Measurements from ENCODE around the gene ACSL1.

The ACSL1 gene, protein sequence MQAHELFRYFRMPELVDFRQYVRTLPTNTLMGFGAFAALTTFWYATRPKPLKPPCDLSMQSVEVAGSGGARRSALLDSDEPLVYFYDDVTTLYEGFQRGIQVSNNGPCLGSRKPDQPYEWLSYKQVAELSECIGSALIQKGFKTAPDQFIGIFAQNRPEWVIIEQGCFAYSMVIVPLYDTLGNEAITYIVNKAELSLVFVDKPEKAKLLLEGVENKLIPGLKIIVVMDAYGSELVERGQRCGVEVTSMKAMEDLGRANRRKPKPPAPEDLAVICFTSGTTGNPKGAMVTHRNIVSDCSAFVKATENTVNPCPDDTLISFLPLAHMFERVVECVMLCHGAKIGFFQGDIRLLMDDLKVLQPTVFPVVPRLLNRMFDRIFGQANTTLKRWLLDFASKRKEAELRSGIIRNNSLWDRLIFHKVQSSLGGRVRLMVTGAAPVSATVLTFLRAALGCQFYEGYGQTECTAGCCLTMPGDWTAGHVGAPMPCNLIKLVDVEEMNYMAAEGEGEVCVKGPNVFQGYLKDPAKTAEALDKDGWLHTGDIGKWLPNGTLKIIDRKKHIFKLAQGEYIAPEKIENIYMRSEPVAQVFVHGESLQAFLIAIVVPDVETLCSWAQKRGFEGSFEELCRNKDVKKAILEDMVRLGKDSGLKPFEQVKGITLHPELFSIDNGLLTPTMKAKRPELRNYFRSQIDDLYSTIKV

DNA sequence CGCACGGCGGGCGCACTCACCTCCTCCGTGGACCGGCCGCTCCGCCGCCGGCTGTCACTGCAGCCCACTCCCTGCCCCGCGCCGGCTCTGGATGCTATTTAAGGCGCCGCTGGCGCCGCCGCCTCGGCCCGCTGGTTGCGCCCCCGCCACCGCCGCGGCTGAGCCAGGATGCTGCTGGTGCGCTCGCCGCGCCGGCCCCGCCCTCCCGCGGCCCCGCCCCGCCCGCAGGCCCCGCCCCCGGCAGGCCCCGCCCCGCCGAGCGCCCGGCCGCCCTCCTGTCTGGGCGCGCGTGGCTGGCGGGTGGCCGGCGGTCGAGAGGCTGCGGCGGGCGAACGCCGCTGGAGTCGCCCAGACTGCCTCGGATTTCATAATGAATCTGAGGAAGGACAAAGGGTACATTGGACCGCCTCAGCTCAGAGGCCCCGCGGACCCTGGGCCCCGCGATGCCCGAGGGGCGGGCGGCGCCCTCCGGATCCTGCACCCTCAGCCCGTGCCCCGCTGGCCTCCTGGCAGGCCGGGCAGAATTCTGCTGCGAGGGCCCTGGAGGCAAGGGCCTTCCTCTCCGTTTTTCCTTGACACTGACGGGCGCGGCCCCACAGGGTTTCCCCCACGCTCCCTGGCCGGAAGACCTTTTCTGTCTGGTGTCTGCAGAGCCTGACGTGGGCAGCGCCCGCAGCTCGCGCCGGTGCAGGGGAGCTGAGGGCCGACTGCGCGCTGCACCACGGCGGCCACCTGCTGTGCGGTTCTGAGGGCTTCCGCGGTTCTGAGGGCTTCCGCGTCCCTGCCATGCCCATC, at the start of gene ACSL1:
Gene ACSL1, minus strand, starts transcription at position 73 of the 795 bp plus-strand sequence. CDS start 22,454 bp downstream, outside the sequence.
- DNase-seq: peak; percentile 91

DNA sequence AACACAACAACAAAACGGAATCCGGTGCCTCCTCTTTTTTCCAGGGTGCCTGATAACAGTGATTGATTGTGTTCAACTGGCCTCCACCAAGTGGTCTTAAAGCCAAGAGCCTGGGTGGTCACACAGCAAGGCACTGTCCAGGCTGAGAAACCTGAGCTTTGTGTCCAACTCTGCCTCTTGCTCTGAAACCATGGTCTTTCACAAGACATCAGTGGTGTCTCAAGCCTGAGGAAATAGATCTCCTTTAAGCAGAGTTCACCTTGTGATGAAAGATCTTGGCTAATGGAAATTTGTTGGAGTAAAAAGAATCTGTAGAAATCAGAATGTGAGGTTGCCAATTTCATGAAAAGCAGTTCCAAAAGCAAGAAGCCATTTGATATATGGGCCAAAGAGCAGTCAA, 47.3 kb upstream of the ACSL1 start:
- peak; percentile 53 for DNase-seq

DNA sequence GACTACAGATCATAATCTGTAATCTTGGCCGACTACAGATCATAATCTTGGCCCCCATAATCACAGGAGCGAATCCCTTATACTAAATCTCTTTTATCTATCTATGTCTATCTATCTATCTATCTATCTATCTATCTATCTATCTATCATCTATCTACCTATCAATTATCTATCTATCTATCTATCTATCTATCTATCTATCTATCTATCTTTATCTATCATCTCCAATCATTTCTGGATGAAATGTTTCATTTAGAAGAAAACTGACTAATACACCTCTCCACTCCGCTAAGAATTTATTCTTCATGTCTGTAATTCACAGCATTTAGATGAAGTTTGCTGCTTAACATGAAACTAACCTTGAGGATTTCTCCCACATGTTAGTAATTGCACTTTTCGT, 45.0 kb upstream of the ACSL1 start:
- DNase-seq: no peak

DNA sequence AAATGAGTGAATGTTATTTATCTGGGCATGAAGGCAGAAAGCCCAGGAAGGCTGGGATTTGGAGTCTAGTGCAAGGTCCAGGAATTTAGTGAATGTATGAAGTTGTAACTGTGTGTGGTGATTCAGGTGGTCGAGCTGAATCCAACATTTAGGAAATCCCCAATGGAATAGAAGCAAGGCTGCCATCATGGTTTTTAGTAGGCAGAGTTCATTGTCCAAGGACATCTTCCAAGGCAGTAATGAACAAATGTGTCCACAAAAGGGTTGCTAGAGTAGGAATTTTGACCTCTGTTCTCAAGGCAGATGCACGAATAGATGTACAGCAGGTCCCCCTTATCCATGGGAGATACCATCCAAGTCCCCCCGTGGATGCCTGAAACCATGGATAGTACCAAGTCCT, 42.9 kb upstream of the ACSL1 start:
- DNase-seq: no peak

- peak; percentile 72 for DNase-seq
These were observed 38.1 kb upstream of the ACSL1 start for GRCh38 chr4:184863916-184864315.

DNA sequence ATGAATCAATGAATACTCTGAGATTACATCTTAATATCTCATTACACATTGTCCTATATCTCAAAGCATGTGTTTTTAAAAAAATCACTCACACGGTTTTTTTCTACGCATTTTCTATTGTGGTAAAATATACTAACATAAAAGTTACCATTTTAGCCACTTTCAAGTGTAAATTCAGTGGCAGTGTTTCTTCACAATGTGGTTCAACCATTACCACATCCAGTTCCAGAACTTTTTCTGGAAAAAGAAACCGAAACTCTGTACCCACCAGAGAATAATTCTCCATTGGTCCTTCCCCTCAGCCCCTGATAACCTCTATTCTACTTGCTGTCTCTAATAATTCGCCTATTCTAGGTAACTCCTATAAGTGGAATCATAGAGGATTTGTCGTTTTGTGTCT, 35.3 kb upstream of the ACSL1 start:
- peak; percentile 90 for DNase-seq

DNA sequence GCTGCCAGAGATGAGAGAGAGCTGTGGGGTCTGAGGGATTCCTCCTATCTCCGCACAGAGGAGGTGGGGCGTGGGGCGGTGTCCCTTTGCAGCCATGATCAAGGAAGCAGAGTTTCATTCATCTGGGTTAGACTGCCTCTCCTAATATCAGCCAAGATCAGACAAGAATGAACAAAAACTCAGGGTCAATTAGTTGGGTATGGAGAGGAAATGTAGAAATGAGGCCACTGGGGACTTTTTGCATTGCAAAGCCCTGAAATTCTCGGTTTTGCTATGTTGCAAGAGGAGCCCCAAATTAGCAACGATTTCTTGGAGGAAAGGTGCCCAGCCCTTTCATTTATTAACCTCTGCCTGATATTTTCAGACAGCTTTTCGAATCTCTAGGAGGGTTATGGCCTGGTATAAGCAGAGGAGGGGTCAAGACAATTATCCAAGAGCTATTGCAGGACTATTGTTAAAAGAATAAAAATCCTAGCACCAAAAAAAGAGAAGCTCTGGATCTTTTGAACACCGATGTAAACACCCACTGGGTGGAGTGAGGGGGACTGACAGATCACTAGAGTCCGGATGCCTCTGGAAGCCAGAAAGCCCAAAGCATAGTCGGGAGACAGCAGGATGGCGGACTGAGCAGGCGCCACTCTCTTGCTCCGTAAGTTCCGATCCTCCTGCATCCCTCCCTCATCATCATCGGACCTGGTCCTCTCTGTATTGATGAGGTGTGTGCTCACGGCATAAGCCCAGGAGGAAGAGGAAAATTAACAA, 34.4 kb upstream of the ACSL1 start:
- DNase-seq: peak; percentile 95

GRCh38 chr4:184857441-184858121, 31.8 kb upstream of the ACSL1 start:
- DNase-seq: peak; percentile 32

DNA sequence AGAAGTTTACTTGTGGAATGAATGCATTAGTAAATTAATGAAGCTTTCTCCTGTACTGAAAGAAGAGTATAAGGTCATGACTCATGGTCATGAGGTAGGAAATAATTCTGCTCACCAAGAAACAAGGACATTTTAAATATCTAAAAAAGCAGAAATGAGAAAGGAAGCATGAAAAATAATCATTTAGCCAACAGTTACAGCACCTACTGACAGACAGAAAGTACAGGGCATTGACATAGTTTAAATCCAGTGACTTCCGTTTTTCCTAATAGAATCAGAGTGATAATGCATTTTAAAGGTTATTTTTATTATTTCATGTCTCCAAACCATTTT, 30.5 kb upstream of the ACSL1 start:
- DNase-seq: peak; percentile 96

DNA sequence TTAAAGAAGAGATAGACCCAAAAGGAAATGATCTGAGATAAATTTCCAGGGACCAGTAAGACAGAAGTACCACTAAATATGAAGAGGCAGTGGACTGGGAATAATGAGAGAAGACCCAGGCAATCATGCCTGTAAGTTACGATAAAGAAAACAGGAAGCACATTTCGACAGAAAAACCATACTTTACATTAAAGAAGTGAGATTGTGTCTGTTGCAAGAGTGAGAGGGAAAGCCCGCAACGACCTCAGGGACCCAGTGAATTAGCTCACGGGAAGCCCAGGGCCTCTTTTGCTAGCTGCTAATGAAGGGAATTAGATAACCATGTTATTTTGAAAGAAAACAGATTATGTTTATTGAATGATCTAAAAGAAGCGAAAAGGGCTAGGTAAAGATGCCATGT, 28.9 kb upstream of the ACSL1 start:
- DNase-seq: peak; percentile 97

- peak; percentile 78 for DNase-seq
These were observed 27.7 kb upstream of the ACSL1 start for GRCh38 chr4:184853436-184853835.

DNA sequence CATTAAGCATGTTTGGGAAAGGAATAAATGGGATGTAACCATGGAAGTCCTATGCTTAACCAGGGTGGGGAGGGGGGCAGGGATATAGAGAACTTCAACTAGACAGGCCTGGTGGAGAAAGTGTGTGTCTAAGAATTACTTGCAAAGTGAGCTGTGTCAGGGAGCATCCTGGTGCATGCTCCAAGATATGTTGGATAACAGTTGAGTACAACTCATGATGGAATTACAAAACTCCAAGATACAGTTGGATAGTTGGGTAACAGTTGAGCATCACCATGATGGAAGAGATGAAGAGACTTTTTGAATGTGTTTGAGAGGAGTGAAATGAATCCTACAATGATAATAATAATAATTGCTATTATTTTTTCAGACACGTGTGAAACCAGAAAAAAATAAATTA, 26.1 kb upstream of the ACSL1 start:
- peak; percentile 60 for DNase-seq

GRCh38 chr4:184851200-184851541, 25.4 kb upstream of the ACSL1 start:
- peak; percentile 97 for DNase-seq

DNA sequence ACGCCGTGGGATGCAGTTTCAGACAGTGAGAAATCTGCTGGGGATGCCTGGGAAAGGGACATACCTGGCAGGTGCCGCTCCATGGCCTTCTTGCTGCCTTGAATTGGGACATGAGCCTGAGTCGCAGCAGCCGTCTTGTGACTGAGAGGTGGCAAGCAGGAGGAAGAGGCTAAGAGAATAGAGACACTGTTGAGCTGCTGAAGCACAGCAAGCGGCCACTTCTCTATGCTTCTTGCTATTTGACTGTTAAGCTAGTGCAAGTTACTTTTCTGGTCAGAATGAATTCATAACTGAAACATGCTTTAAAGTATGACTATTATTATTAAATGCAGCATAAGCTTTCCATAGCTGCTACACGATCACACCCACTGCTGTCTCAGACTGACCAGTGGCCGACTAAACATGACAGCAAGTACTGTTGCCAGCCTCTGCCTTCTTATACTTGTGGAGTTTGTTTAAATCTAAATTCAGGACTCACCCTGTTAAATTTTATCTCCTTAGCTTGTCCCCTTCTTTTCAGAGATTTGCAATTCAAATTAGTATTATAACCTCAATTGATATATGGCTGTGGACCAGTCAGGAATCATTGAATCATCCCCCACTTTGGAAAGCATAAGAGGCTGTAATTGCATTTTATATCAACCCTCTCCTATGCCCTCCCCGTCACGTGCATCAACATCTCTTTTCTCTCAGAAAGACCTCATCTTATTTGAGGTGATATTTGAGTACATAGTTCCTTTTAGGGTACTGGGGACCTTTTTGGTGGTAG, 24.8 kb upstream of the ACSL1 start:
- peak; percentile 60 for DNase-seq

- DNase-seq: peak; percentile 47
These were observed 24.2 kb upstream of the ACSL1 start for GRCh38 chr4:184850018-184850417.

GRCh38 chr4:184849185-184849584, 23.4 kb upstream of the ACSL1 start:
- peak; percentile 88 for DNase-seq

GRCh38 chr4:184848510-184848909, 22.7 kb upstream of the ACSL1 start:
- peak; percentile 97 for DNase-seq

DNA sequence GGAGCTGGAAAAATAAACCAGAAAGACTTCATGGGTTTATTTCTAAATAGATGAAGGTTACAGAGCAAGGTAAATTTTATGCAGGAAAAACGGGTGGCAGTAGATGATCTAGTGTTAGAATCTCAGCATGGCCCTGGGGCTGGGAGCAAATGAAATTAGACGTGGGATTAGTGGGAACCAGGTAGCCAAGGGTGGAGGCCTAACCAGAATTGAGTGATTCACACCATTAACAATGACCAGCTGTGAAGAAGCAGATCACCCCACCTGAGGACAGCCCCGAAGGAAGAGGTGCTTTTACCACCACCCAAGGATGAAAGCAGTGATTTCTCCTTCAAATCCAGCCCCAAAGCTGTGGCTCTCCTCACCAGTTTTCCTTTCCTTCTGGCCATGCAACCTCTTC, 20.8 kb upstream of the ACSL1 start:
- no peak for DNase-seq

- DNase-seq: peak; percentile 57
These were observed 19.7 kb upstream of the ACSL1 start for GRCh38 chr4:184845367-184846021.

- DNase-seq: no peak
These were observed 19.0 kb upstream of the ACSL1 start for GRCh38 chr4:184844742-184845141.

DNA sequence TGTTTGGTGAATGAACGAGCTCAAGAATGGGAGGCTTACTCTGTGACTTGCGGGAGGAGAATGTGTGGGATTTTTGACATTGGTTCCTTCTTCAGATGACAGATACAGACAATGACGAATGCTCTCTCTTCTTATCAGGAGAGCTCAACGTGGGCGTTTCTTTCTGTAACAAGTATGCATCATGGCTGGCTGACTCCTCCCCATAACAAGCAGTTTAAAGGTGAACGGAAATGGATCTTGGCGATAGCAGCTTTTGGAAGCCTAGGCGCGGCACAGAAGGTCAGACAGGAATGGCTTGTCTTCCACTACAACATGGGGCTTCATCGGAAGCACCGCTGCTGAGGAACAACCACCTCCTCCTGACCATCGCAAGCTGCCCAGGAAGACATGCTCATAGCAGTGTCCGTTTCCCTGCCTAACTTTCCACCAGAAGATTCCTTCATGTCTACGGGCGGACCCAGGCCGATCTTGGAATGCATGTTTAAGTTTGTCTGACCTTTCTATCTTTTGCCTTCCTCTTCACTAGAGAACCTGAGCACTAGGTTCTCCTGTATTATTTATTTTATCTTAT, 18.3 kb upstream of the ACSL1 start:
- DNase-seq: peak; percentile 86

Data from inflammatory macrophage treated with lipopolysaccharide for 4 hours (primary cell).